K562 (cell line): ENCODE results near the gene ACHE. TPM values are rescaled to one million over a fixed set of nuclear protein-coding genes. Genes with fewer than 3 reads are reported as not detected.
A peak's percentile ranks its signal among the peaks of the same experiment; 100 is the strongest.

Experiments
- ATF3 ChIP-seq, 2 experiments: fragments of 450-650 bp in 1 of 2; sonication (generic) in 1 of 2; formaldehyde crosslinking in 1 of 2; IDR thresholded peaks in 1 of 2; conservative IDR thresholded peaks in 1 of 2; 2 replicates each; pipeline versions ENCODE4 v1.6.1 to v1.8.1; 2016 to 2023; ENCODE audit warnings: mild to moderate bottlenecking in 2 of 2, moderate library complexity in 2 of 2, inconsistent platforms in 1 of 2, missing genetic modification reagents in 1 of 2
- ERF ChIP-seq: fragments of 450-650 bp; formaldehyde crosslinking; IDR thresholded peaks from 2 replicates; pipeline ENCODE4 v1.4.0; 2020; ENCODE audit warnings: mild to moderate bottlenecking, mixed read lengths
- HCFC1 ChIP-seq: IDR thresholded peaks from 2 replicates; pipeline ENCODE4 v1.6.1; 2012; ENCODE audit warnings: low read depth, low read length, improper control_type of control experiment
- MBD1 ChIP-seq: fragments of 250-450 bp; sonication (Bioruptor Pico); IDR thresholded peaks from 2 replicates; pipeline ENCODE4 v1.8.0; 2022; ENCODE audit warnings: inconsistent platforms
- MYNN ChIP-seq, 2 experiments: sonication (generic); formaldehyde crosslinking in 1 of 2; IDR thresholded peaks; 2 replicates each; pipeline versions ENCODE4 v1.5.0 to v1.6.1; 2016 to 2020; ENCODE audit warnings: antibody characterized with exemption in 1 of 2, missing genetic modification reagents in 1 of 2
- NEUROD1 ChIP-seq: fragments of 150-350 bp; IDR thresholded peaks from 2 replicates; pipeline ENCODE4 v1.6.1; 2014; ENCODE audit warnings: borderline replicate concordance, low read length, low read depth; ENCODE audit not compliant: partially characterized antibody
- RBM22 ChIP-seq: fragments of 200-400 bp; formaldehyde crosslinking; IDR thresholded peaks from 2 replicates; pipeline ENCODE4 v1.6.1; 2018; ENCODE audit warnings: low read length, low read depth; ENCODE audit not compliant: poor library complexity, severe bottlenecking
- REST ChIP-seq, 2 experiments: fragments of 450-650 bp; formaldehyde crosslinking in 1 of 2; IDR thresholded peaks; 2 replicates each; pipeline versions ENCODE4 v1.4.0 to v1.6.1; 2014 to 2020; ENCODE audit warnings: mild to moderate bottlenecking in 2 of 2, borderline replicate concordance in 1 of 2, low read depth in 1 of 2
- TBL1XR1 ChIP-seq, 2 experiments: IDR thresholded peaks; 2 replicates each; pipeline ENCODE4 v1.6.1; 2012; ENCODE audit warnings: improper control_type of control experiment in 2 of 2, low read length in 2 of 2, mild to moderate bottlenecking in 1 of 2
- TEAD1 ChIP-seq, 2 experiments: fragments of 450-650 bp in 1 of 2; sonication (generic) in 1 of 2; formaldehyde crosslinking; IDR thresholded peaks; 2 replicates each; pipeline versions ENCODE4 v1.4.0 to v1.8.0; 2020 to 2022; ENCODE audit warnings: mild to moderate bottlenecking in 2 of 2, missing genetic modification reagents in 1 of 2
- ZBTB17 ChIP-seq: fragments of 450-650 bp; formaldehyde crosslinking; IDR thresholded peaks from 2 replicates; pipeline ENCODE4 v1.4.0; 2020; ENCODE audit warnings: mild to moderate bottlenecking
- ZNF511 ChIP-seq: sonication (generic); formaldehyde crosslinking; IDR thresholded peaks from 2 replicates; pipeline ENCODE4 v1.8.0; 2022; ENCODE audit warnings: mild to moderate bottlenecking, missing genetic modification reagents
- ZZZ3 ChIP-seq: fragments of 450-650 bp; IDR thresholded peaks from 2 replicates; pipeline ENCODE4 v1.6.1; 2016; ENCODE audit warnings: antibody characterized with exemption, mild to moderate bottlenecking, moderate library complexity
- polyA plus RNA-seq, 8 experiments: library from polyadenylated mRNA; depleted of rRNA in 4 of 8; stranded (reverse) in 5 of 8; unstranded in 3 of 8; fragments of >200 nt; fragmentation: Nextera tagmentation in 2 of 8; fragmentation: Illumina TruSeq in 1 of 8; extraction: Ambion mirVana in 2 of 8; extraction: Trizol in 1 of 8; gene quantifications; 2 replicates each; pipeline versions ENCODE4 v1.2.1 to v1.2.3, GENCODE V29; 2011 to 2014; ENCODE audit warnings: inconsistent platforms in 1 of 8, missing spikeins in 1 of 8
- total RNA-seq, 7 experiments: library from RNA; depleted of rRNA in 6 of 7; stranded (reverse); fragments of >200 nt in 6 of 7; fragmentation: Illumina TruSeq in 2 of 7; extraction: Trizol in 2 of 7; gene quantifications; 2 replicates each; pipeline versions ENCODE4 v1.2.1 to v1.2.3, GENCODE V29; 2011 to 2021; ENCODE audit warnings: low replicate concordance in 1 of 7

Gene ACHE
- total and polyA plus RNA-seq, 9 of the 15 experiments (the other 6 are each of a cell fraction or from before 2014, with no cell fraction given) = 0.04 to 8.8 (median 1.9) TPM

- TF ChIP-seq REST (IDR thresholded peaks at IDR 0.05; ENCODE audit: borderline replicate concordance) (no peak), REST (CRISPR knock-in tag; IDR thresholded peaks at IDR 0.05; ENCODE audit: low read depth) (no peak), TEAD1 (CRISPR knock-in tag; IDR thresholded peaks at IDR 0.05) (peak in 1 of 2 experiments; percentile 28; a peak in 1 of 4 replicates), ZNF511 (peak; percentile 46; the same call in 1 of the 2 replicates), NEUROD1 (peak; percentile 7), ATF3 (IDR thresholded peaks at IDR 0.05) (no peak; the same call in none of the 2 replicates), ATF3 (CRISPR knock-in tag; conservative IDR thresholded peaks at IDR 0.05) (peak; percentile 40; the same call in 1 of the 2 replicates), ZZZ3 (no peak), TBL1XR1 (IDR thresholded peaks at IDR 0.05; ENCODE audit: low read length in 2 of 2) (no peak), ERF (0 out of 2 replicates have a peak, but pooled peaks have one; percentile 63), ZBTB17 (CRISPR knock-in tag) (0 out of 2 replicates have a peak, but pooled peaks have one; percentile 24), HCFC1 (no peak), MBD1 (CRISPR knock-in tag) (no peak), RBM22 (no peak), MYNN (IDR thresholded peaks at IDR 0.05) (no peak), MYNN (CRISPR knock-in tag; IDR thresholded peaks at IDR 0.05) (peak; percentile 26; the same call in 1 of the 2 replicates)
Measured at GRCh38 chr7:100875356-100875751, 20.3 kb downstream of the ACHE start (continued).
